ENCODE data around the gene CENPK.
"Not testable (repeated sequence)": the region's sequence is repeated elsewhere in the genome, so short reads cannot be mapped to it uniquely, and the experiment has no call there.

The CENPK gene

DNA sequence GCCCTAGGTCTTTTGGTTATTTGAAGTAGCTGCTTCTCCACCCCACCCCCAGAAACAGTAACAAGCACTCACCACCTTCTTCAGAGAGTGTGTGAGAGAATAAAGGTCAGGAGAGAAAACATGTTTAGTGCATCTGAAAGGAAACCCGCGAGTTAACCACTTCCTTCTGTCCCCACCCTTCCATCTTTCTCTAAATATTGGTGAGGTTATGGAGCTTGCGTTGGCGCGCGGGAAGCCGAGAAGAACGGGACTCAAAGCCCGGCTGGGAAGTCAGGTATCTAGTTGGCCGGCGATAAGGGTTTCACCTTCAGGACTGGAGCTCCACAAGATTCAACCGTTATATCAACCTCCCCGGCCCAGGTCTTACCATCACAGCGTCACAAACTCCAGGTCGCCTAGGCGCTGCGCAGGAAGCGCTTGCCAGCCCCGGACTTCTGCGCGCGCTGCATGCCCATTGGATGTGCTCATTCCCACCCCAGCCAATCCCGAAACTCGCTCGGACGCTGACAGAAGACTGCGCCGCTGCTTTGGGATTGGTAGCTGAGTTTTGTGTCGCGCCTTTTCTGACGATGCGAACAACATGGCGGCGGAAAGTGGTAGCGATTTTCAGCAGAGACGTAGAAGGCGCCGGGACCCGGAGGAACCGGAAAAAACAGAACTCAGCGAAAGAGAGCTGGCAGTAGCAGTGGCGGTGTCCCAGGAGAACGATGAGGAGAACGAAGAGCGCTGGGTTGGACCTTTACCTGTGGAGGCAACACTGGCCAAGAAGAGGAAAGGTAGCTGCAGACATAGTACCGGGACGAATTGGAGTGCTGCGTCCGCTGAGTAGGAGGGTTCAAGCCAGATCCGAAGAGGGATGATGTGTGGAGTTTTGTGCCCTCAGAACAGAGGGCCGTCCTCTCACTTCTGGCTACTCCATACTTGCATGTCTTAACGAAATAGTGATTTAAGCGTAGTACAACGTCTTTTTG is at the start of gene CENPK, which contains the start of gene PPWD1:
Gene CENPK (minus strand): TSS at position 438 of the 971 bp plus-strand sequence. CDS start 8,261 bp downstream, outside the sequence.
Gene PPWD1 (plus strand): TSS at position 566 of the 971 bp plus-strand sequence. CDS start 15 bp downstream, at position 581.
- ATAC-seq (replicated peaks; ENCODE audit: extremely low read depth, poor library complexity, severe bottlenecking) (peak; percentile 99), DNase-seq (ENCODE audit: low spot score in 2 of 2) (peak; percentile 87 to 91)
- Mint-ChIP-seq H3K4me3 (peak within 1 kb of the TSS; percentile 98), H3K36me3 (ENCODE audit: insufficient read depth) (peaks cover 23% of the 10 kb centered on the region), H3K9me3 (no peaks in the 10 kb centered on the region), H3K4me1 (peaks cover 42% of the 10 kb centered on the region), H3K27ac (ENCODE audit: low read depth) (peak within 1 kb of the TSS; percentile 100), H3K27me3 (no peaks in the 10 kb centered on the region)

DNA sequence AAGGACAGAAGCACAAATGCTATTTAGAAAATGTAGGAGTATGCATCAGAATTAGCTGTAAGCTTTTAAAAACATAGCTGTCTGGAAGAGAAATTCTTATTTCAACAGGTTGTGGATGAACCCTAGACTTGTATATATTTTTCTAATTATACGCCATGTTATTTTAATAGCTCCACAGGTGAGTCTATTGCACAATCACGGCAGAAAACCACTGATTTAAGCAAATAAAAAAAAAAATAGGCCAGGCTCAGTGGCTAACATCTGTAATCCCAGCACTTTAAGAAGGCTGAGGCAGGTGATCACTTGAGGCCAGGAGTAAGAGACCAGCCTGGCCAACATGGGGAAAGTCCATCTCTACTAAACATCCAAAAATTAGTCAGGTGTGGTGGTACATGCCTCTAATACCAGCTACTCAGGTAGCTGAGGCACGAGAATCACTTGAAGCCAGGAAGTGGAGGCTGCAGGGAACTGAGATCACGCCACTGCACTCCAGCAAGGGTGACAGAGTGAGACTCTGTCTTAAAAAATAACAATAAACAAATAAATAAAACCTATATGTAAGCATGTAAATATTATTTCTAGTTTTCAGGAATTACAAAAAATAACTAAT is 49.4 kb upstream of the CENPK start:
- no peak for DNase-seq (ENCODE audit: low spot score in 2 of 2)
- no peak overlapping the region for H3K27ac Mint-ChIP-seq (ENCODE audit: low read depth)
- H3K27me3 Mint-ChIP-seq, result no peaks in the 10 kb centered on the region
- no peaks in the 10 kb centered on the region for H3K9me3 Mint-ChIP-seq
- peaks cover 57% of the 10 kb centered on the region for H3K36me3 Mint-ChIP-seq (ENCODE audit: insufficient read depth)
- H3K4me1 Mint-ChIP-seq, result peaks cover 16% of the 10 kb centered on the region
- H3K4me3 Mint-ChIP-seq, result no peak overlapping the region
- ATAC-seq (replicated peaks; ENCODE audit: extremely low read depth, poor library complexity, severe bottlenecking), result no peak

DNA sequence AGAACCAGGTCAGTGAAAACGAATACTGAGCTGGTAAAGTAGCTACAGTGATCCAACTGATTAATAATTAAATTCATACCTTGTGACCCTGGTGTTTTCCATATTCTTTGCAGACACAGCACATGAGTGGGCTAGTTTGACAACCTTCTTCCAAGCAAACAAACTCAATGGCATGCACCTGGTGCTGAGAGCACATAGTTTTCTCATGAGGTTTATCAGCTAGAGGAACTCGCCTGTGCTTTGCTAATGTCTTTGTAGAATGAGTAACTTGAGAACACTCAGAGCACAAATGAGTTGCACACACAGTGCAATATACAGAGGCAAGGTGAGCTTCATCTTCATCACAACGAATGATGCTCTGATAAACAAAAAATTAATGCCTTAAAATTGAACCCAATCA is 48.6 kb upstream of the CENPK start:
- peaks cover 16% of the 10 kb centered on the region for H3K4me1 Mint-ChIP-seq
- DNase-seq (ENCODE audit: low spot score in 2 of 2) (no peak), ATAC-seq (replicated peaks; ENCODE audit: extremely low read depth, poor library complexity, severe bottlenecking) (no peak)
- no peaks in the 10 kb centered on the region for H3K9me3 Mint-ChIP-seq
- no peak overlapping the region for H3K4me3 Mint-ChIP-seq
- H3K27me3 Mint-ChIP-seq, result no peaks in the 10 kb centered on the region
- H3K36me3 Mint-ChIP-seq (ENCODE audit: insufficient read depth), result peaks cover 66% of the 10 kb centered on the region
- no peak overlapping the region for H3K27ac Mint-ChIP-seq (ENCODE audit: low read depth)

- not testable (repeated sequence) for DNase-seq (ENCODE audit: low spot score in 2 of 2); H3K27ac Mint-ChIP-seq (ENCODE audit: low read depth); H3K9me3 Mint-ChIP-seq; ATAC-seq (replicated peaks; ENCODE audit: extremely low read depth, poor library complexity, severe bottlenecking); H3K4me3 Mint-ChIP-seq; H3K27me3 Mint-ChIP-seq
- Mint-ChIP-seq H3K36me3 (ENCODE audit: insufficient read depth) (peaks cover 64% of the 10 kb centered on the region), H3K4me1 (peaks cover 19% of the 10 kb centered on the region)
These were observed 38.8 kb upstream of the CENPK start for GRCh38 chr5:65601761-65602160.

- no peak overlapping the region for H3K4me3 Mint-ChIP-seq
- H3K9me3 Mint-ChIP-seq, result no peaks in the 10 kb centered on the region
- no peak for DNase-seq (ENCODE audit: low spot score in 2 of 2)
- H3K27me3 Mint-ChIP-seq, result no peaks in the 10 kb centered on the region
- peaks cover 45% of the 10 kb centered on the region for H3K36me3 Mint-ChIP-seq (ENCODE audit: insufficient read depth)
- H3K4me1 Mint-ChIP-seq, result no peaks in the 10 kb centered on the region
- ATAC-seq (replicated peaks; ENCODE audit: extremely low read depth, poor library complexity, severe bottlenecking), result no peak
- no peak overlapping the region for H3K27ac Mint-ChIP-seq (ENCODE audit: low read depth)
These were observed 25.7 kb upstream of the CENPK start for GRCh38 chr5:65588694-65589093.

DNA sequence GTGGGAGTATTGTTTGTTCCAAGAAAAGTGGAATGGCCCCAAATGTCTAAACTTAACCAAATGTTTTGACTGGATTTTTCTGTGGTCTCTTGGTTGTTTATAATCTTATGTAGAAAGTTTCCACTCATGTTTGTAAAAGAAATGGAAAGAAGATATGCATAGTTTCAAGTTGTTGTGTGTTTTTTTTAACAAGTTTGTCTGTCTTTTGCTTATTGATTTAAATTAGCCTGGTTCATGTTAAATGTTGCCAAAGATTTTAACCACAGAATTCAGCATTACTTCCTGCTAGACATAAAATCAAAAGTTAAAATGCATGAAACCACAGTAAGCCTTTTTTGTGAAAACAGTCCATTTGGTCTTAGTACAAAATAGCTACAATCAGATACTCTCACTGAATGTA is 14.2 kb upstream of the CENPK start:
- H3K9me3 Mint-ChIP-seq, result no peaks in the 10 kb centered on the region
- DNase-seq (ENCODE audit: low spot score in 2 of 2) (no peak), ATAC-seq (replicated peaks; ENCODE audit: extremely low read depth, poor library complexity, severe bottlenecking) (no peak)
- H3K27me3 Mint-ChIP-seq, result no peaks in the 10 kb centered on the region
- H3K4me1 Mint-ChIP-seq, result peaks cover 26% of the 10 kb centered on the region
- peaks cover 47% of the 10 kb centered on the region for H3K36me3 Mint-ChIP-seq (ENCODE audit: insufficient read depth)
- H3K4me3 Mint-ChIP-seq, result no peak overlapping the region
- H3K27ac Mint-ChIP-seq (ENCODE audit: low read depth), result no peak overlapping the region

DNA sequence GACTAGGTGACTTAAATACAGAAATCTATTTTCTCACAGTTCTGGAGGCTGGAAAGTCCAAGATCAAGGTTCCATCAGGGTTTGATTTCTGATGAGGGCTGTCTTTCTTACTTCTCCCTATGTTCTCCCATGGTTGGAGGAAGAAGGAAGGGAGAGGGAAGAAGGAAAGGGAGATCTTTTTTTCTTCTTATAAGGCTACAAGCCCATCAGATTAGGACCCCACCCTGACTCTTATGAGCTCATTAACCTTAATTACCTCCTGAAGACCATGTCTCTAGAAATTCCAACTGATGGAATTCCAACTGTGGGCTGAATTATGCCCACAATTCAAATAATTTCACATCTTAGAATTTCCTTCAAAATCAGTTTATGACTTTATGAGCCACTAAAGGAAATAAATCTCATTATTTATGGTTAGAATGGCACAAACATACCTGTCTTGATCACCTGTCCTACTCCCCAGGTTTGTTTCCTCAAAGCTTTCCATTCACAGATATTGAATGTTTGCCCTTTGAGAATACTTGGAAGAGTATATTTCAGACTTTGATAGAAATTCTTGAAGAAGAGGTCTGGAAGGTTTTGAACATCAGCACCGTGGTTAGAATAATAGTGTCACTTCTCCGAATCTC is 7.7 kb upstream of the CENPK start:
- no peak overlapping the region for H3K27ac Mint-ChIP-seq (ENCODE audit: low read depth)
- no peaks in the 10 kb centered on the region for H3K9me3 Mint-ChIP-seq
- H3K27me3 Mint-ChIP-seq, result no peaks in the 10 kb centered on the region
- ATAC-seq (replicated peaks; ENCODE audit: extremely low read depth, poor library complexity, severe bottlenecking) (no peak), DNase-seq (ENCODE audit: low spot score in 2 of 2) (no peak)
- H3K36me3 Mint-ChIP-seq (ENCODE audit: insufficient read depth), result peaks cover 34% of the 10 kb centered on the region
- peaks cover 34% of the 10 kb centered on the region for H3K4me1 Mint-ChIP-seq
- H3K4me3 Mint-ChIP-seq, result no peak overlapping the region

DNA sequence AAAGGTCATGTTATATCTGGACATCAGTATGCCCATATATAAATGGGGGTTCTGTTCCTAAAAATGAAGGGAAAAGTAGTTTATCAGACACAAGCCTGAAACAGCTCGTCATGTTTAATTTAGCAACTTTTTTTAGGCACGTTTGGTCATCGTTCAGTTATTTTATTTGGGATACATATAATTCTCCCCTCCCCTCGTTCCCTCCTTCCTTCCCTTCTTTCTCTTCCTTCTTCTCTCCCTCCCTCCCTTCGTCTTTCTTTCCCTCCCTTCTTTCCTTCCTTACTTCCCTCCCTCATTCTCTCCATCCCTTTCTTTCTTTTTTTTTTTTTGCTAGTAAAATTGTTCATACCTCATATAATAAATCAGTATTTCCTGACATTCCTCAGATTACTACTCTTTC is 3.5 kb upstream of the CENPK start:
- H3K4me3 Mint-ChIP-seq, result no peak overlapping the region
- no peaks in the 10 kb centered on the region for H3K9me3 Mint-ChIP-seq
- ATAC-seq (replicated peaks; ENCODE audit: extremely low read depth, poor library complexity, severe bottlenecking) (no peak), DNase-seq (ENCODE audit: low spot score in 2 of 2) (no peak)
- H3K4me1 Mint-ChIP-seq, result peaks cover 47% of the 10 kb centered on the region
- H3K27me3 Mint-ChIP-seq, result no peaks in the 10 kb centered on the region
- no peak overlapping the region for H3K27ac Mint-ChIP-seq (ENCODE audit: low read depth)
- peaks cover 28% of the 10 kb centered on the region for H3K36me3 Mint-ChIP-seq (ENCODE audit: insufficient read depth)

DNA sequence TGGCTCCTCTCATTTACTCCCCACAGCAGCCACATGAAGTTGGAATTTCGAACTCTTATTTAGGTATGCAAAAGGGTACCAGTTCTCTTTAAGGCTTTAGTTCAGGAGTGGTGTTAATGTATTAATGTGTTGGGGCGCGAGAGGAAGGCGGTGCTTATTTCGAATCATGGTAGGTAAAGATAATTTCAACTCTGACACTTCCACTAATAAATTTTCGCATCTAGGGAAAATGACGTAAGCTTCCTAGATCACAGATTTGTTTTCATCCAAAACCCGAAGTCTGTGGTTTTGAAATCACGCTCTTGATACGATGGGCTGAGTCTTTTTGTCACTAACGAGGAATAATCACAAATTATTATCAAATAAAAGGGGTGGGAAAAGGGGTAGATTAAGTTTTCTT is 809 bp upstream of the CENPK start:
- no peaks in the 10 kb centered on the region for H3K27me3 Mint-ChIP-seq
- H3K9me3 Mint-ChIP-seq, result no peaks in the 10 kb centered on the region
- ATAC-seq (replicated peaks; ENCODE audit: extremely low read depth, poor library complexity, severe bottlenecking), result no peak
- peaks cover 47% of the 10 kb centered on the region for H3K4me1 Mint-ChIP-seq
- H3K27ac Mint-ChIP-seq (ENCODE audit: low read depth), result peak overlapping the region; percentile 100
- H3K36me3 Mint-ChIP-seq (ENCODE audit: insufficient read depth), result peaks cover 21% of the 10 kb centered on the region
- H3K4me3 Mint-ChIP-seq, result peak overlapping the region; percentile 98
- DNase-seq (ENCODE audit: low spot score in 2 of 2), result no peak

DNA sequence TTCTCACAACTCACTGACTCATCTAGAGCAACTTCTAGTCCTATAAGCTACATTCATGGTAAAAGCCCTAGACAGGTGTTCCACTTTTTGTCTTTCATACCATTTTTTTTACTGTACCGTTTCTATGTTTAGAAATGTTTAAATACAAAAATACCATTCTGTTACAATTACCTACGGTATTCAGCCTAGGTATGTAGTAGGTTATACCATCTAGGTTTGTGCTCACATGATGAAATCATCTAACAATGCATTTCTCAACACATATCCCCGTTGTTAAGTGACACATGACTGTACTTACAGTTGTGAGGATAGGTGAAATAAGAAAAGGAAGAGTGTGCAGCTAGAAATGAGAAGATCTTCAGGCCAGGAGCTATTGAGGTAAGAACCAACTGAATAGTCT is 6.2 kb downstream of the CENPK start:
- DNase-seq (ENCODE audit: low spot score in 2 of 2), result no peak
- no peak for ATAC-seq (replicated peaks; ENCODE audit: extremely low read depth, poor library complexity, severe bottlenecking)
- no peaks in the 10 kb centered on the region for H3K9me3 Mint-ChIP-seq
- no peaks in the 10 kb centered on the region for H3K27me3 Mint-ChIP-seq
- peaks cover 4% of the 10 kb centered on the region for H3K36me3 Mint-ChIP-seq (ENCODE audit: insufficient read depth)
- H3K4me1 Mint-ChIP-seq, result no peaks in the 10 kb centered on the region
- H3K4me3 Mint-ChIP-seq, result no peak overlapping the region
- H3K27ac Mint-ChIP-seq (ENCODE audit: low read depth), result no peak overlapping the region

DNA sequence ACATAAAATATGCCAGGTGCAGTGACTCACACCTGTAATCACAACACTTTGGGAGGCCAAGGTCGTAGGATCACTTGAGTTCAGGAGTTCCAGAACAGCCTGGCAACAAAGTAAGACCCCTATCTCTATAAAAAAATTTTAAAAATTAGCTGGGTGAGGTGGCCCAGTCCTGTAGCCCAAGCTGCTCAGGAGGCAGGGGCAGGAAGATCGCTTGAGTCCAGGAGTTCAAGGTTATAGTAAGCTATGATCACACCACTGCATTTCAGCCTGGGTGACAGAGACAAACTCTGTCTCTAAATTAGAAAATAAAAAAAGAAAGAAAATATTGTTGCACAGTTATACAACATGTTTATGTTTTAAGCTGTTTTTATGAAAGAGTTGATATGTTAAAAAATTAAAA is 6.8 kb downstream of the CENPK start:
- ATAC-seq (replicated peaks; ENCODE audit: extremely low read depth, poor library complexity, severe bottlenecking) (no peak), DNase-seq (ENCODE audit: low spot score in 2 of 2) (no peak)
- no peaks in the 10 kb centered on the region for H3K27me3 Mint-ChIP-seq
- H3K4me1 Mint-ChIP-seq, result no peaks in the 10 kb centered on the region
- H3K9me3 Mint-ChIP-seq, result no peaks in the 10 kb centered on the region
- no peak overlapping the region for H3K27ac Mint-ChIP-seq (ENCODE audit: low read depth)
- peaks cover 4% of the 10 kb centered on the region for H3K36me3 Mint-ChIP-seq (ENCODE audit: insufficient read depth)
- no peak overlapping the region for H3K4me3 Mint-ChIP-seq

- Mint-ChIP-seq H3K36me3 (ENCODE audit: insufficient read depth) (peaks cover 4% of the 10 kb centered on the region), H3K9me3 (no peaks in the 10 kb centered on the region), H3K4me1 (no peaks in the 10 kb centered on the region), H3K27ac (ENCODE audit: low read depth) (no peak overlapping the region), H3K27me3 (no peaks in the 10 kb centered on the region), H3K4me3 (no peak overlapping the region)
- ATAC-seq (replicated peaks; ENCODE audit: extremely low read depth, poor library complexity, severe bottlenecking) (no peak), DNase-seq (ENCODE audit: low spot score in 2 of 2) (no peak)
These were observed 7.7 kb downstream of the CENPK start for GRCh38 chr5:65555287-65555686.
